MM.1S (cell line): ENCODE results near the gene PLEKHG5.

ENCODE experiments used
- DNase-seq: peaks from one replicate; pipeline ENCODE4 v3.0.0-alpha.2; 2015
- H2AFZ ChIP-seq: fragments of 300-600 bp; sonication (generic); 2 replicates; pipeline ENCODE4 v1.6.0; 2016; ENCODE audit warnings: antibody characterized with exemption, low read length
- H3F3A ChIP-seq: fragments of 300-600 bp; sonication (generic); 2 replicates; pipeline ENCODE4 v1.6.1; 2016; ENCODE audit warnings: mild to moderate bottlenecking, antibody characterized with exemption, low read length, moderate library complexity, mixed read lengths; ENCODE audit not compliant: insufficient read depth
- H3K27ac ChIP-seq: fragments of 300-600 bp; sonication (generic); 2 replicates; pipeline ENCODE4 v1.5.1; 2016; ENCODE audit warnings: mild to moderate bottlenecking, low read length
- H3K27me3 ChIP-seq: fragments of 300-600 bp; sonication (generic); replicated peaks from 2 replicates; pipeline ENCODE4 v1.6.0; 2016; ENCODE audit warnings: low read length; ENCODE audit not compliant: insufficient read depth
- H3K36me3 ChIP-seq: fragments of 300-600 bp; sonication (generic); replicated peaks from 2 replicates; pipeline ENCODE4 v1.6.1; 2016; ENCODE audit warnings: mild to moderate bottlenecking, low read length, mixed read lengths; ENCODE audit not compliant: insufficient read depth
- H3K4me1 ChIP-seq: fragments of 300-600 bp; sonication (generic); 2 replicates; pipeline ENCODE4 v1.6.1; 2016; ENCODE audit warnings: low read length, mixed read lengths
- H3K4me2 ChIP-seq: fragments of 300-600 bp; sonication (generic); 2 replicates; pipeline ENCODE4 v1.6.0; 2016; ENCODE audit warnings: low read depth, low read length
- H3K4me3 ChIP-seq: fragments of 300-600 bp; sonication (generic); 2 replicates; pipeline ENCODE4 v1.5.1; 2016; ENCODE audit warnings: low read length, mixed read lengths
- H3K79me2 ChIP-seq: fragments of 300-600 bp; sonication (generic); 2 replicates; pipeline ENCODE4 v1.6.1; 2016; ENCODE audit warnings: mixed run types, low read length, mixed read lengths
- H3K9ac ChIP-seq: fragments of 300-600 bp; sonication (generic); 2 replicates; pipeline ENCODE4 v1.6.1; 2016; ENCODE audit warnings: low read length, mixed read lengths
- H3K9me2 ChIP-seq: fragments of 300-600 bp; sonication (generic); replicated peaks from 2 replicates; pipeline ENCODE4 v1.6.1; 2016; ENCODE audit warnings: mild to moderate bottlenecking, low read length, mixed read lengths; ENCODE audit not compliant: insufficient read depth
- H3K9me3 ChIP-seq: fragments of 300-600 bp; sonication (generic); replicated peaks from 2 replicates; pipeline ENCODE4 v1.6.1; 2016; ENCODE audit warnings: mild to moderate bottlenecking, low read length, mixed read lengths; ENCODE audit not compliant: insufficient read depth
- H4K20me1 ChIP-seq: fragments of 300-600 bp; sonication (generic); 2 replicates; pipeline ENCODE4 v1.6.1; 2016; ENCODE audit warnings: mild to moderate bottlenecking, low read length, moderate library complexity, mixed read lengths; ENCODE audit not compliant: insufficient read depth
- EZH2 ChIP-seq: fragments of 300-600 bp; sonication (generic); optimal IDR thresholded peaks from 2 replicates; pipeline ENCODE3; 2017; ENCODE audit warnings: low read depth, mild to moderate bottlenecking, antibody characterized with exemption, low read length, mixed read lengths
- EZH2phosphoT487 ChIP-seq: fragments of 300-600 bp; sonication (generic); IDR thresholded peaks from 2 replicates; pipeline ENCODE4 v1.6.1; 2018; ENCODE audit warnings: antibody characterized with exemption, low read length
- TF ChIP-seq, protein P1 (sequence below): fragments of 300-600 bp; sonication (generic); IDR thresholded peaks from 2 replicates; pipeline ENCODE4 v1.5.1; 2016; ENCODE audit warnings: antibody characterized with exemption, low read length, mixed read lengths

PLEKHG5 gene

DNA sequence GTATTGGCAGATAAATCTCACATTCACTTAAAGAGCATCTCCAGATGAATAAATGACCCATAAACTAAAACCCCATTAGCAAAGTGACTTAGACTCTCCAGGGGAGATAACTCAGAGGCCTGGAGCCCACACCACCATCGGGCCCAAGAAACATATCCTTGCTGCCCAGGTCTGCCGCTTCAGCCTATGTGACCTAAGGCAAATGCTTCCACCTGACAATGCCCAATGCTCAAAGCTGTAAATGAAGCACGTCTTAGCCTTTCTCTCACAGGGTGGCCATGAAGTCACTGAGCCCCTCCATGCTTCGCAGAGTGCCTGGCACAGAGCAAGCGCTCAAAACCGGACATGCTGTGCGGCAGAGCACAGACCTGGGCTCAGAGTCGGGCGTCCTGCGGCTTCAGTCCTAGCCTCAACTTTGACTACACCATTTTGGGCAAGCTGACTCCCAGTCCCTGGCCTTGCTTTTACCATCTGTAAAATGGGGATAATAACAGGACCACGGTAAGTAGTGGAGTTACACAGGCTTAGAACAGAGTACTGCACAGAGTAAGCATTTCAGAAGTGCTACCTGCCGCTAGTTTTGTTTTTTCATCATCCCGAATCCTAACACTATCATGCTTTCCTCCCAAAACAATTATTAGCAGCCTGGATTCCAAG is 39.2 kb upstream of the PLEKHG5 start:
- no peaks in the 10 kb centered on the region for H3K9me3 ChIP-seq
- H3K4me3 ChIP-seq, result no peak overlapping the region
- 0 out of 2 replicates have a peak, but pooled peaks cover 11% of the 10 kb centered on the region for H3K36me3 ChIP-seq
- H3K27me3 ChIP-seq, result no peaks in the 10 kb centered on the region
- H3K9me2 ChIP-seq, result no peaks in the 10 kb centered on the region
- H3K9ac ChIP-seq, result no peak overlapping the region
- H3K4me2 ChIP-seq, result no peak overlapping the region
- DNase-seq, result no peak
- TF ChIP-seq, protein P1, sequence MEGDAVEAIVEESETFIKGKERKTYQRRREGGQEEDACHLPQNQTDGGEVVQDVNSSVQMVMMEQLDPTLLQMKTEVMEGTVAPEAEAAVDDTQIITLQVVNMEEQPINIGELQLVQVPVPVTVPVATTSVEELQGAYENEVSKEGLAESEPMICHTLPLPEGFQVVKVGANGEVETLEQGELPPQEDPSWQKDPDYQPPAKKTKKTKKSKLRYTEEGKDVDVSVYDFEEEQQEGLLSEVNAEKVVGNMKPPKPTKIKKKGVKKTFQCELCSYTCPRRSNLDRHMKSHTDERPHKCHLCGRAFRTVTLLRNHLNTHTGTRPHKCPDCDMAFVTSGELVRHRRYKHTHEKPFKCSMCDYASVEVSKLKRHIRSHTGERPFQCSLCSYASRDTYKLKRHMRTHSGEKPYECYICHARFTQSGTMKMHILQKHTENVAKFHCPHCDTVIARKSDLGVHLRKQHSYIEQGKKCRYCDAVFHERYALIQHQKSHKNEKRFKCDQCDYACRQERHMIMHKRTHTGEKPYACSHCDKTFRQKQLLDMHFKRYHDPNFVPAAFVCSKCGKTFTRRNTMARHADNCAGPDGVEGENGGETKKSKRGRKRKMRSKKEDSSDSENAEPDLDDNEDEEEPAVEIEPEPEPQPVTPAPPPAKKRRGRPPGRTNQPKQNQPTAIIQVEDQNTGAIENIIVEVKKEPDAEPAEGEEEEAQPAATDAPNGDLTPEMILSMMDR, result no peak
- TF ChIP-seq EZH2phosphoT487 (no peak), EZH2 (no peak)
- no peaks in the 10 kb centered on the region for H3F3A ChIP-seq
- H3K79me2 ChIP-seq, result no peaks in the 10 kb centered on the region
- no peak overlapping the region for H3K27ac ChIP-seq
- no peaks in the 10 kb centered on the region for H3K4me1 ChIP-seq
- no peak overlapping the region for H2AFZ ChIP-seq
- H4K20me1 ChIP-seq, result no peaks in the 10 kb centered on the region

GRCh38 chr1:6528492-6528891 is 37.0 kb upstream of the PLEKHG5 start:
- no peak overlapping the region for H3K27ac ChIP-seq
- H3K79me2 ChIP-seq, result no peaks in the 10 kb centered on the region

GRCh38 chr1:6526316-6526715 is 34.8 kb upstream of the PLEKHG5 start:
- H3F3A ChIP-seq, result 0 out of 2 replicates have a peak, but pooled peaks cover 3% of the 10 kb centered on the region
- no peak overlapping the region for H2AFZ ChIP-seq
- no peak overlapping the region for H3K27ac ChIP-seq
- H3K27me3 ChIP-seq, result no peaks in the 10 kb centered on the region
- no peaks in the 10 kb centered on the region for H4K20me1 ChIP-seq
- no peaks in the 10 kb centered on the region for H3K79me2 ChIP-seq
- TF ChIP-seq, protein P1, result no peak
- no peak for TF ChIP-seq EZH2
- TF ChIP-seq EZH2phosphoT487, result no peak
- H3K9me3 ChIP-seq, result no peaks in the 10 kb centered on the region
- H3K9ac ChIP-seq, result no peak overlapping the region
- H3K9me2 ChIP-seq, result no peaks in the 10 kb centered on the region
- H3K4me3 ChIP-seq, result no peak overlapping the region
- no peak overlapping the region for H3K4me2 ChIP-seq
- DNase-seq, result no peak
- H3K36me3 ChIP-seq, result 0 out of 2 replicates have a peak, but pooled peaks cover 3% of the 10 kb centered on the region
- no peaks in the 10 kb centered on the region for H3K4me1 ChIP-seq

More at GRCh38 chr1:6528492-6528891, 37.0 kb upstream of the PLEKHG5 start:
- 0 out of 2 replicates have a peak, but pooled peaks cover 11% of the 10 kb centered on the region for H3K36me3 ChIP-seq
- no peaks in the 10 kb centered on the region for H4K20me1 ChIP-seq
- no peaks in the 10 kb centered on the region for H3F3A ChIP-seq
- no peak overlapping the region for H3K4me3 ChIP-seq
- no peak overlapping the region for H3K4me2 ChIP-seq
- H2AFZ ChIP-seq, result no peak overlapping the region
- H3K9me3 ChIP-seq, result no peaks in the 10 kb centered on the region
- no peaks in the 10 kb centered on the region for H3K9me2 ChIP-seq
- no peak overlapping the region for H3K9ac ChIP-seq
- H3K27me3 ChIP-seq, result no peaks in the 10 kb centered on the region
- no peak for DNase-seq
- H3K4me1 ChIP-seq, result no peaks in the 10 kb centered on the region
- TF ChIP-seq EZH2, result no peak

- no peaks in the 10 kb centered on the region for H3K79me2 ChIP-seq
- no peaks in the 10 kb centered on the region for H3K27me3 ChIP-seq
- no peak overlapping the region for H3K4me3 ChIP-seq
- DNase-seq, result peak; percentile 13
- no peak overlapping the region for H2AFZ ChIP-seq
- no peaks in the 10 kb centered on the region for H4K20me1 ChIP-seq
- H3K27ac ChIP-seq, result no peak overlapping the region
- no peaks in the 10 kb centered on the region for H3K36me3 ChIP-seq
- no peaks in the 10 kb centered on the region for H3K9me3 ChIP-seq
- H3K4me1 ChIP-seq, result no peaks in the 10 kb centered on the region
- no peaks in the 10 kb centered on the region for H3K9me2 ChIP-seq
- TF ChIP-seq EZH2phosphoT487 (no peak), EZH2 (no peak)
- TF ChIP-seq, protein P1, result peak; percentile 42
- H3K9ac ChIP-seq, result no peak overlapping the region
- H3K4me2 ChIP-seq, result no peak overlapping the region
- 0 out of 2 replicates have a peak, but pooled peaks cover 3% of the 10 kb centered on the region for H3F3A ChIP-seq
Measured at GRCh38 chr1:6523566-6523965, 32.1 kb upstream of the PLEKHG5 start.
